Measurements from ENCODE around the gene TBC1D24. TPM values are rescaled to one million over a fixed set of nuclear protein-coding genes. Genes with fewer than 3 reads are reported as not detected.

TBC1D24 gene
- polyA plus RNA-seq, 1 of the 3 experiments (the other 2 are of a cell fraction), result 6.7 TPM

- Histone ChIP-seq H3K9me3 (no peaks in the 10 kb centered on the region), H3K27ac (ENCODE audit: low read depth in 2 of 2, low read length in 1 of 2) (no peak overlapping the region), H3K4me1 (ENCODE audit: control insufficient read depth in 1 of 2, insufficient read depth in 2 of 2, low read depth in 1 of 2, low read length in 1 of 2) (peaks cover 0 to 11% of the 10 kb centered on the region in 2 experiments; a peak in 1 of 4 replicates), H3K79me2 (ENCODE audit: insufficient read depth) (no peaks in the 10 kb centered on the region; the same call in 1 of the 2 replicates), H3F3A (replicated peaks; ENCODE audit: insufficient read depth) (peaks cover 16% of the 10 kb centered on the region), H3K36me3 (replicated peaks in 1 of 2; ENCODE audit: control insufficient read depth in 1 of 2, insufficient read depth in 2 of 2, low read length in 1 of 2) (peaks cover 8 to 36% of the 10 kb centered on the region in 2 experiments), H3K27me3 (ENCODE audit: insufficient read depth) (no peaks in the 10 kb centered on the region), H3K4me3 (ENCODE audit: low read depth in 2 of 2, low read length in 1 of 2) (no peak overlapping the region), H2AFZ (ENCODE audit: low read depth) (no peak overlapping the region), H4K20me1 (ENCODE audit: insufficient read depth) (no peaks in the 10 kb centered on the region), H3K9me2 (no peaks in the 10 kb centered on the region), H3K9ac (no peak overlapping the region), H3K4me2 (no peak overlapping the region)
- ChIA-PET CTCF (interaction anchor here (1.3 to 1.8 kb wide), 2 partner anchors 26 to 46 kb away, joined by 7 read pairs; partner anchors contain the start of gene CCNF), POLR2A (interaction anchor here (0.6 kb wide), 1 partner anchor 117 kb away, joined by 4 read pairs; no protein-coding TSS in a partner anchor)
- DNase-seq, result no peak
- no peak for TF ChIP-seq SMC3 (IDR thresholded peaks at IDR 0.05; ENCODE audit: low read depth, low read length)
- WGBS (ENCODE audit: low lambda C conversion rate), result 94% methylated on average over 12 of the region's 28 CpGs
Measured at GRCh38 chr16:2455081-2455845, 19.7 kb upstream of the TBC1D24 start.

GRCh38 chr16:2456551-2457153 lies 18.3 kb upstream of the TBC1D24 start:
- Histone ChIP-seq H3K4me2 (no peak overlapping the region), H3K36me3 (replicated peaks in 1 of 2; ENCODE audit: control insufficient read depth in 1 of 2, insufficient read depth in 2 of 2, low read length in 1 of 2) (peaks cover 8 to 31% of the 10 kb centered on the region in 2 experiments), H3K4me3 (ENCODE audit: low read depth in 2 of 2, low read length in 1 of 2) (no peak overlapping the region), H3K9me2 (no peaks in the 10 kb centered on the region), H3K9me3 (no peaks in the 10 kb centered on the region), H3K4me1 (ENCODE audit: control insufficient read depth in 1 of 2, insufficient read depth in 2 of 2, low read depth in 1 of 2, low read length in 1 of 2) (peaks cover 9 to 23% of the 10 kb centered on the region in 2 experiments; a peak in 2 of 4 replicates), H4K20me1 (ENCODE audit: insufficient read depth) (no peaks in the 10 kb centered on the region), H3K27ac (ENCODE audit: low read depth in 2 of 2, low read length in 1 of 2) (no peak overlapping the region), H3F3A (replicated peaks; ENCODE audit: insufficient read depth) (peaks cover 16% of the 10 kb centered on the region), H3K9ac (no peak overlapping the region), H3K79me2 (ENCODE audit: insufficient read depth) (peaks cover 14% of the 10 kb centered on the region; the same call in 1 of the 2 replicates), H2AFZ (ENCODE audit: low read depth) (no peak overlapping the region), H3K27me3 (ENCODE audit: insufficient read depth) (no peaks in the 10 kb centered on the region)
- ChIA-PET CTCF (interaction anchor here (0.7 to 1.6 kb wide), 5 partner anchors 12 to 116 kb away, joined by 3 to 6 read pairs (median 4); partner anchors contain the start of gene ABCA3), POLR2A (interaction anchor here (1.7 kb wide), 1 partner anchor 12 kb away, joined by 4 read pairs; no protein-coding TSS in a partner anchor)
- no peak for DNase-seq
- 96% methylated on average over 16 of the region's 21 CpGs for whole genome bisulfite sequencing (ENCODE audit: low lambda C conversion rate)
- TF ChIP-seq PBX3 (IDR thresholded peaks at IDR 0.05) (no peak), TEAD4 (IDR thresholded peaks at IDR 0.05; ENCODE audit: borderline replicate concordance, insufficient read depth) (no peak), USF1 (IDR thresholded peaks at IDR 0.05; ENCODE audit: borderline replicate concordance, low read depth) (no peak)

GRCh38 chr16:2457267-2457666 lies 17.7 kb upstream of the TBC1D24 start:
- ChIA-PET POLR2A (interaction anchor here (1.7 kb wide), 1 partner anchor 11 kb away, joined by 4 read pairs; no protein-coding TSS in a partner anchor), CTCF (interaction anchor here (0.7 to 1.6 kb wide), 5 partner anchors 11 to 117 kb away, joined by 3 to 6 read pairs (median 4); partner anchors contain the start of gene ABCA3)
- Histone ChIP-seq H3K36me3 (replicated peaks in 1 of 2; ENCODE audit: control insufficient read depth in 1 of 2, insufficient read depth in 2 of 2, low read length in 1 of 2) (peaks cover 8 to 26% of the 10 kb centered on the region in 2 experiments), H2AFZ (ENCODE audit: low read depth) (no peak overlapping the region), H3K9me2 (no peaks in the 10 kb centered on the region), H3K4me3 (ENCODE audit: low read depth in 2 of 2, low read length in 1 of 2) (no peak overlapping the region), H4K20me1 (ENCODE audit: insufficient read depth) (no peaks in the 10 kb centered on the region), H3K27me3 (ENCODE audit: insufficient read depth) (no peaks in the 10 kb centered on the region), H3K4me1 (ENCODE audit: control insufficient read depth in 1 of 2, insufficient read depth in 2 of 2, low read depth in 1 of 2, low read length in 1 of 2) (peaks cover 9 to 24% of the 10 kb centered on the region in 2 experiments; a peak in 2 of 4 replicates), H3F3A (replicated peaks; ENCODE audit: insufficient read depth) (peaks cover 16% of the 10 kb centered on the region), H3K9me3 (no peaks in the 10 kb centered on the region), H3K79me2 (ENCODE audit: insufficient read depth) (peaks cover 14% of the 10 kb centered on the region; the same call in 1 of the 2 replicates), H3K9ac (no peak overlapping the region), H3K27ac (ENCODE audit: low read depth in 2 of 2, low read length in 1 of 2) (no peak overlapping the region), H3K4me2 (no peak overlapping the region)
- WGBS (ENCODE audit: low lambda C conversion rate), result 94% methylated on average over 10 of the region's 13 CpGs
- no peak for DNase-seq
- TF ChIP-seq USF1 (IDR thresholded peaks at IDR 0.05; ENCODE audit: borderline replicate concordance, low read depth) (no peak), MEF2A (IDR thresholded peaks at IDR 0.05; ENCODE audit: borderline replicate concordance, low read depth) (no peak), CHD2 (IDR thresholded peaks at IDR 0.05; ENCODE audit: low read length, partially characterized antibody) (no peak), FOXJ3 (CRISPR knock-in tag; IDR thresholded peaks at IDR 0.05) (no peak), PBX3 (IDR thresholded peaks at IDR 0.05) (no peak), JUND (IDR thresholded peaks at IDR 0.05) (no peak), NFIC (IDR thresholded peaks at IDR 0.05; ENCODE audit: borderline replicate concordance) (no peak), RCOR1 (IDR thresholded peaks at IDR 0.05; ENCODE audit: low read length) (no peak), YY1 (IDR thresholded peaks at IDR 0.05; ENCODE audit: low read depth) (no peak), TAF1 (IDR thresholded peaks at IDR 0.05; ENCODE audit: borderline replicate concordance, low read depth, low read length) (no peak), EP300 (IDR thresholded peaks at IDR 0.05; ENCODE audit: borderline replicate concordance in 1 of 2, low read depth in 1 of 2, low read length in 1 of 2) (no peak)
